ENCODE measurements around the gene ZBTB34.

- TF ChIP-seq, protein P1, sequence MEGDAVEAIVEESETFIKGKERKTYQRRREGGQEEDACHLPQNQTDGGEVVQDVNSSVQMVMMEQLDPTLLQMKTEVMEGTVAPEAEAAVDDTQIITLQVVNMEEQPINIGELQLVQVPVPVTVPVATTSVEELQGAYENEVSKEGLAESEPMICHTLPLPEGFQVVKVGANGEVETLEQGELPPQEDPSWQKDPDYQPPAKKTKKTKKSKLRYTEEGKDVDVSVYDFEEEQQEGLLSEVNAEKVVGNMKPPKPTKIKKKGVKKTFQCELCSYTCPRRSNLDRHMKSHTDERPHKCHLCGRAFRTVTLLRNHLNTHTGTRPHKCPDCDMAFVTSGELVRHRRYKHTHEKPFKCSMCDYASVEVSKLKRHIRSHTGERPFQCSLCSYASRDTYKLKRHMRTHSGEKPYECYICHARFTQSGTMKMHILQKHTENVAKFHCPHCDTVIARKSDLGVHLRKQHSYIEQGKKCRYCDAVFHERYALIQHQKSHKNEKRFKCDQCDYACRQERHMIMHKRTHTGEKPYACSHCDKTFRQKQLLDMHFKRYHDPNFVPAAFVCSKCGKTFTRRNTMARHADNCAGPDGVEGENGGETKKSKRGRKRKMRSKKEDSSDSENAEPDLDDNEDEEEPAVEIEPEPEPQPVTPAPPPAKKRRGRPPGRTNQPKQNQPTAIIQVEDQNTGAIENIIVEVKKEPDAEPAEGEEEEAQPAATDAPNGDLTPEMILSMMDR (conservative IDR thresholded peaks at IDR 0.05), result no peak
- no peak for TF ChIP-seq ZFX (IDR thresholded peaks at IDR 0.05)
Measured at GRCh38 chr9:126876531-126876930, 16.1 kb downstream of the ZBTB34 start.

All from C4-2B (cell line).